Left lung (tissue), 10 donors: ENCODE measurements around the gene SLC2A13. TPM values are rescaled to one million over a fixed set of nuclear protein-coding genes. Genes with fewer than 3 reads are reported as not detected.
"Not testable (repeated sequence)": the region's sequence is repeated elsewhere in the genome, so short reads cannot be mapped to it uniquely, and the experiment has no call there.

ENCODE experiments used
- ATAC-seq: fragments of 200-7000 bp; cut with Tn5 transposase; one replicate; pipeline ENCODE4 v1.9.1; 2020; ENCODE audit warnings: moderate library complexity
- DNase-seq, 4 donors: peaks; one replicate each; pipeline ENCODE4 v3.0.0-alpha.2; 2013 to 2020
- H3K27ac ChIP-seq, 2 donors: fragments of 200-600 bp; sonication (generic) in 1 of 2; one replicate each; pipeline versions ENCODE4 v1.5.0 to v1.8.0; 2020 to 2021
- H3K27me3 ChIP-seq, 2 donors: fragments of 200-600 bp; sonication (generic) in 1 of 2; one replicate each; pipeline versions ENCODE4 v1.5.0 to v1.8.0; 2020 to 2021
- H3K36me3 ChIP-seq, 2 donors: fragments of 200-600 bp; sonication (generic) in 1 of 2; one replicate each; pipeline versions ENCODE4 v1.5.0 to v1.8.0; 2020 to 2021
- H3K4me1 ChIP-seq, 2 donors: fragments of 200-600 bp; one replicate each; pipeline ENCODE4 v1.8.0; 2021
- H3K4me3 ChIP-seq, 2 donors: fragments of 200-600 bp; sonication (generic) in 1 of 2; one replicate each; pipeline versions ENCODE4 v1.5.0 to v1.8.0; 2020 to 2021; ENCODE audit warnings: mild to moderate bottlenecking in 1 of 2
- H3K9me3 ChIP-seq, 2 donors: fragments of 200-600 bp; sonication (generic) in 1 of 2; one replicate each; pipeline versions ENCODE4 v1.5.0 to v1.8.0; 2020 to 2021
- intact Hi-C, 2 donors: fragments of 100-400 bp; cut with DNase I; formaldehyde crosslinking; loops; one replicate each; pipeline versions ENCODE4 v1.11.2 to v1.14.2; 2022
- polyA plus RNA-seq, 6 donors: library from polyadenylated mRNA; unstranded; fragments of 120-200 nt; gene quantifications; one replicate each; pipeline ENCODE4 v1.2.1, GENCODE V29; 2013; ENCODE audit not compliant: insufficient read length in 6 of 6
- total RNA-seq, 2 donors: library from RNA; stranded (reverse); fragmentation: NEBNext Ultra II Directional; extraction: Animal tissue kit (Norgen Biotek cat#: 25700); gene quantifications; one replicate each; pipeline ENCODE4 v1.2.1, GENCODE V29; 2021
- TF ChIP-seq, protein P1 (sequence below), 2 donors: fragments of 200-600 bp; sonication (generic) in 1 of 2; IDR thresholded peaks; one replicate each; pipeline versions ENCODE4 v1.5.0 to v1.8.0; 2021; ENCODE audit warnings: antibody characterized with exemption in 2 of 2
- donor health status: DM: no; HTN: yes; CAD: no.
- donor health status: DM: no; HTN: no; CAD: no.

Gene SLC2A13
- total and polyA plus RNA-seq, 8 donors: 5.8 to 14.6 (median 7.8) TPM

DNA sequence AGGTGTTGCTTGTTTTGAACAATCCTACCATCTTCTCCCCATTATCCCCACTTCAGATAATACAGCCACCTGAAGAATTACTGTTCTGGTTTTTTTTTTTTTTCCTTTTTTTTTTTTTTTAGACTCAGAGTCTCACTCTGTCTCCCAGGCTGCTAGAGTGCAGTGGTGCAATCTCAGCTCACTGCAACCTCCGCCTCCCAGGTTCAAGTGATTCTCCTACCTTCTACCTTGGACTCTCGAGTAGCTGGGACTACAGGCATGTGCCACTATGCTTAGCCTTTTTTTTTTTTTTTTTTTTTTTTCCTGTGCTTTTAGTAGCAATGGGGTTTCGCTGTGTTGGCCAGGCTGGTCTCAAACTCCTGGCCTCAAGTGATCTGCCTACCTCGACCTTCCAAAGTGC is 306.9 kb downstream of the SLC2A13 start:
- ATAC-seq: peak; percentile 90
- no peak overlapping the region for H3K27ac ChIP-seq
- no peaks in the 10 kb centered on the region for H3K9me3 ChIP-seq
- TF ChIP-seq, protein P1, sequence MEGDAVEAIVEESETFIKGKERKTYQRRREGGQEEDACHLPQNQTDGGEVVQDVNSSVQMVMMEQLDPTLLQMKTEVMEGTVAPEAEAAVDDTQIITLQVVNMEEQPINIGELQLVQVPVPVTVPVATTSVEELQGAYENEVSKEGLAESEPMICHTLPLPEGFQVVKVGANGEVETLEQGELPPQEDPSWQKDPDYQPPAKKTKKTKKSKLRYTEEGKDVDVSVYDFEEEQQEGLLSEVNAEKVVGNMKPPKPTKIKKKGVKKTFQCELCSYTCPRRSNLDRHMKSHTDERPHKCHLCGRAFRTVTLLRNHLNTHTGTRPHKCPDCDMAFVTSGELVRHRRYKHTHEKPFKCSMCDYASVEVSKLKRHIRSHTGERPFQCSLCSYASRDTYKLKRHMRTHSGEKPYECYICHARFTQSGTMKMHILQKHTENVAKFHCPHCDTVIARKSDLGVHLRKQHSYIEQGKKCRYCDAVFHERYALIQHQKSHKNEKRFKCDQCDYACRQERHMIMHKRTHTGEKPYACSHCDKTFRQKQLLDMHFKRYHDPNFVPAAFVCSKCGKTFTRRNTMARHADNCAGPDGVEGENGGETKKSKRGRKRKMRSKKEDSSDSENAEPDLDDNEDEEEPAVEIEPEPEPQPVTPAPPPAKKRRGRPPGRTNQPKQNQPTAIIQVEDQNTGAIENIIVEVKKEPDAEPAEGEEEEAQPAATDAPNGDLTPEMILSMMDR (IDR thresholded peaks at IDR 0.05): no peak
- intact Hi-C loops: no loop called here
- no peak for DNase-seq
- no peaks in the 10 kb centered on the region for H3K4me1 ChIP-seq
- no peak overlapping the region for H3K4me3 ChIP-seq
- H3K36me3 ChIP-seq: no peaks in the 10 kb centered on the region
- H3K27me3 ChIP-seq: no peaks in the 10 kb centered on the region

DNA sequence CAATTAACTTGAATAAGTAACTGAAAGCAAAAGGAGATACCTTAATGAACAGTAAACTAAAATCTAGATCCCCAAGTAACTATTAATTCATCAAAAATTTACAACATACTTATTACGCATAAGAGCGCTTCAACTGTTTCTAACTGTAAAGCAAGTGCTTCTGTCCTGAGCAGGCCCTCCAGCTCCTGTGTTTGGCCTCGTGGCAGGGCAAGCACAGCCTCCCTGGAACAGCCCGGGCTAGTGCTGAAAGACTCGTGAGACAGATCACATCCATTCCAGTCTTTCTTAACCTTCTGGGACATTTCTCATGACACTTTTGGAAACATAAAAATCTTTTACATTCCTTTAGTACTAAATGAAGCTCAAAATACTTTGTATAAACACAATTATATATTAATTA is 307.5 kb downstream of the SLC2A13 start:
- Histone ChIP-seq H3K4me1 (no peaks in the 10 kb centered on the region), H3K9me3 (no peaks in the 10 kb centered on the region), H3K27ac (no peak overlapping the region), H3K36me3 (no peaks in the 10 kb centered on the region), H3K27me3 (no peaks in the 10 kb centered on the region), H3K4me3 (no peak overlapping the region)
- ATAC-seq (peak; percentile 89), DNase-seq (peak in 2 of 4 donors; percentile 46 to 48)
- intact Hi-C loops: no loop called here
- TF ChIP-seq, protein P1 (IDR thresholded peaks at IDR 0.05): no peak

DNA sequence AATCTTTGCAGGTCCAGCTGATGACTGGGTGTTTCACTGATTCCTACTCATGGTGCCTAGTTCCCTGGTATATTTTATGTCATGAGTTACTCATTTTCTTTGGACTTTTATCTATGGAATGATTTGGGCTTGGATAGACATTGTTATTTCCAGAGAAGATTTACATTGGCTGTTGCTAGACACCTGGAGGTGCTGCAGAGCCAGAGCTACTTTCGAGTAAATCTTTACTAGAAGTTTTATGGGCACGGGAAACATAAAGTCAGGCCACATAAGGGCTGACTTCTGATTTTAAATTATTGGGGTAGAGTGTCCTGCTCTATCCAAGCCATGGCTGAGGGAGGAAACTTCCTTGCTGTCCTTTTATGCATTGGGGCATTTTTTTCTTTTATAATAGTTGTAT is 310.4 kb downstream of the SLC2A13 start:
- intact Hi-C loops: no loop called here
- Histone ChIP-seq H3K4me1 (no peaks in the 10 kb centered on the region), H3K27me3 (no peaks in the 10 kb centered on the region), H3K9me3 (no peaks in the 10 kb centered on the region), H3K27ac (no peak overlapping the region), H3K36me3 (no peaks in the 10 kb centered on the region), H3K4me3 (no peak overlapping the region)
- TF ChIP-seq, protein P1 (IDR thresholded peaks at IDR 0.05): no peak
- ATAC-seq (no peak), DNase-seq (no peak)

DNA sequence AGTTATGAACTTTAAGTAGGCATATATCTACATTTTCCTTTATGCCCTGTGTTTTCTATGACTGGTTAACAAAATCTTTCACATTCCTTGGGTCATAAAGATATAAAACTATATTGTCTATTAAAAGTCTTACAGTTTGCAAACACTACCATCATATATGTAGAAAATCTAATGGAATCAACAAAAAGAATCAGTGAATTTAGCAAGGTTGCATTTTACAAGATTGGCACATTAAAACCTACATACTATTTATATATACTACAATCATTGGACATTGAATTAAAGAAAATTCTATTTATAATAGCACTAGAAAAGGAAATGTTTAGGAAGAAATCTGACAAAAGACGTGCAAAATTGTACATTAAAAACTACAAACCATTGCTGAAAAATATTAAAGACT is 312.9 kb downstream of the SLC2A13 start:
- intact Hi-C loops: no loop called here

DNA sequence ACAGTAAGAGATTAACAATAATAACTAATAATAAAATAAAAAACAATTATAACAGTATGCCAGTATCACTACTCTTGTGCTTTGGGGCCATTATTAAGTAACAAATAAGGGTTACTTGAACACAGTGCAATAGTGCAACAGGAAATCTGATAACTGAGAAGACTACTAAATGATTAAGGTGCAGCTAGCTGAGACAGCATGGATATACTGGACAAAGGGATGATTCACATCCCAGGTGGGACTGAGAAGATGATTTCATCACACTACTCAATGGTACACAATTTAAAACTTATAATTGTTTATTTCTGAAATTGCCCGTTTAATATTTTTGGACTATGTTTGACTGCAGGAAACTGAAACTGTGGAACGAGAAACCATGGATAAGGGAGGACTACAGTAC is 317.6 kb downstream of the SLC2A13 start:
- no peak overlapping the region for H3K4me3 ChIP-seq
- TF ChIP-seq, protein P1 (IDR thresholded peaks at IDR 0.05): no peak
- no peak overlapping the region for H3K27ac ChIP-seq
- ATAC-seq (no peak), DNase-seq (no peak)
- H3K36me3 ChIP-seq: no peaks in the 10 kb centered on the region
- intact Hi-C loops: no loop called here
- H3K9me3 ChIP-seq: peaks cover 0 to 6% of the 10 kb centered on the region in 2 donors
- no peaks in the 10 kb centered on the region for H3K27me3 ChIP-seq
- H3K4me1 ChIP-seq: no peaks in the 10 kb centered on the region

More for the DNA sequence above, 312.9 kb downstream of the SLC2A13 start:
- Histone ChIP-seq H3K4me3 (no peak overlapping the region), H3K36me3 (no peaks in the 10 kb centered on the region), H3K9me3 (no peaks in the 10 kb centered on the region), H3K4me1 (no peaks in the 10 kb centered on the region), H3K27ac (no peak overlapping the region), H3K27me3 (no peaks in the 10 kb centered on the region)
- no peak for DNase-seq
- ATAC-seq: no peak
- TF ChIP-seq, protein P1 (IDR thresholded peaks at IDR 0.05): no peak

DNA sequence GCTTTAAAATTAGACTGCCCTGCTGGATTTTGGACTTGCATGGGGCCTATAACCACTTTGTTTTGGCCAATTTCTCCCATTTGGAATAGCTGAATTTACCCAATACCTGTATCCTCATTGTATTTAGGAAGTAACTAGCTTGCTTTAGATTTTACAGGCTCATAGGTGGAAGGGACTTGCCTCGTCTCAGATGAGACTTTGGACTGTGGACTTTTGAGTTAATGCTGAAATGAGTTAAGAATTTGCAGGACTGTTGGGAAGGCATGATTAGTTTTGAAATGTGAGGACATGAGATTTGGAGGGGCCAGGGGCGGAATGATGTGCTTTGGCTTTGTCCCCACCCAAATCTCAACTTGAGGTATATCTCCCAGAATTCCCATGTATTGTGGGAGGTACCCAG is 320.1 kb downstream of the SLC2A13 start:
- H3K36me3 ChIP-seq, H3K4me1 ChIP-seq, H3K27ac ChIP-seq, H3K9me3 ChIP-seq, ATAC-seq, DNase-seq, H3K27me3 ChIP-seq, intact Hi-C loops, H3K4me3 ChIP-seq: not testable (repeated sequence)
